ENCODE data around the gene PALB2. TPM values are rescaled to one million over a fixed set of nuclear protein-coding genes. Genes with fewer than 3 reads are reported as not detected.
A peak's percentile ranks its signal among the peaks of the same experiment; 100 is the strongest.

Gene PALB2
- total and polyA plus RNA-seq, 9 of the 15 experiments (the other 6 are each of a cell fraction or from before 2014, with no cell fraction given), result 7.0 to 25.8 (median 15.2) TPM

- TF ChIP-seq PHF21A (IDR thresholded peaks at IDR 0.05; ENCODE audit: borderline replicate concordance, low read depth), result no peak
- no peak for TF ChIP-seq BCL6 (CRISPR knock-in tag; IDR thresholded peaks at IDR 0.05)
- TF ChIP-seq PTBP1 (IDR thresholded peaks at IDR 0.05; ENCODE audit: low read depth, low read length), result no peak
- TF ChIP-seq, protein P1, sequence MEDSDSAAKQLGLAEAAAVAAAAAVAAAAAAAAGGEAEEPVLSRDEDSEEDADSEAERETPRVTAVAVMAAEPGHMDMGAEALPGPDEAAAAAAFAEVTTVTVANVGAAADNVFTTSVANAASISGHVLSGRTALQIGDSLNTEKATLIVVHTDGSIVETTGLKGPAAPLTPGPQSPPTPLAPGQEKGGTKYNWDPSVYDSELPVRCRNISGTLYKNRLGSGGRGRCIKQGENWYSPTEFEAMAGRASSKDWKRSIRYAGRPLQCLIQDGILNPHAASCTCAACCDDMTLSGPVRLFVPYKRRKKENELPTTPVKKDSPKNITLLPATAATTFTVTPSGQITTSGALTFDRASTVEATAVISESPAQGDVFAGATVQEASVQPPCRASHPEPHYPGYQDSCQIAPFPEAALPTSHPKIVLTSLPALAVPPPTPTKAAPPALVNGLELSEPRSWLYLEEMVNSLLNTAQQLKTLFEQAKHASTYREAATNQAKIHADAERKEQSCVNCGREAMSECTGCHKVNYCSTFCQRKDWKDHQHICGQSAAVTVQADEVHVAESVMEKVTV (CRISPR knock-in tag; IDR thresholded peaks at IDR 0.05), result no peak
- TF ChIP-seq PRPF4 (IDR thresholded peaks at IDR 0.05; ENCODE audit: insufficient read depth, low read depth, low read length, poor library complexity, severe bottlenecking), result no peak
- TF ChIP-seq KLF10 (CRISPR knock-in tag; IDR thresholded peaks at IDR 0.05), result no peak
- TF ChIP-seq ZNF408 (CRISPR knock-in tag; IDR thresholded peaks at IDR 0.05; ENCODE audit: low read depth), result no peak
- TF ChIP-seq MXI1 (IDR thresholded peaks at IDR 0.05; ENCODE audit: low read depth, low read length), result no peak
- peak; percentile 29; the same call in 1 of the 2 replicates for TF ChIP-seq REST (IDR thresholded peaks at IDR 0.05; ENCODE audit: borderline replicate concordance)
- no peak for TF ChIP-seq REST (CRISPR knock-in tag; IDR thresholded peaks at IDR 0.05; ENCODE audit: low read depth)
- peak; percentile 78 to 90 for TF ChIP-seq MNT (conservative IDR thresholded peaks at IDR 0.05)
- TF ChIP-seq HINFP (tag; conservative IDR thresholded peaks at IDR 0.05; ENCODE audit: low read depth), result no peak
- no peak for TF ChIP-seq KDM1A (IDR thresholded peaks at IDR 0.05)
- TF ChIP-seq STAT5A (IDR thresholded peaks at IDR 0.05; ENCODE audit: borderline replicate concordance, low read length), result peak; percentile 20; the same call in 1 of the 2 replicates
These were observed 45.0 kb downstream of the PALB2 start, which contains the start of gene NDUFAB1 (continued) for GRCh38 chr16:23595951-23596720.

All from K562 (cell line).